H54 (cell line): Measurements from ENCODE around the gene KLHL29.

Experiments
- DNase-seq: peaks from one replicate; pipeline ENCODE4 v3.0.0; 2011; ENCODE audit warnings: low spot score, mixed read lengths; ENCODE audit not compliant: insufficient read length
- FAIRE-seq: peaks from 3 replicates; lab custom pipeline; 2011; peaks lifted over from hg19 to GRCh38; lab: Jason Lieb, UNC
- POLR2A ChIP-seq: IDR thresholded peaks from 2 replicates; pipeline ENCODE4 v1.6.1; 2011; ENCODE audit warnings: low read depth, mild to moderate bottlenecking, low read length

Gene KLHL29

GRCh38 chr2:23606968-23607367 lies 222.0 kb downstream of the KLHL29 start:
- peak; percentile 72 for FAIRE-seq
- TF ChIP-seq POLR2A, result no peak
- peak; percentile 68 for DNase-seq

GRCh38 chr2:23607925-23608324 lies 222.9 kb downstream of the KLHL29 start:
- no peak for FAIRE-seq

GRCh38 chr2:23609254-23609653 lies 224.3 kb downstream of the KLHL29 start:
- FAIRE-seq, result no peak
- DNase-seq, result no peak
- no peak for TF ChIP-seq POLR2A

More at GRCh38 chr2:23607925-23608324, 222.9 kb downstream of the KLHL29 start:
- no peak for TF ChIP-seq POLR2A
- no peak for DNase-seq

- DNase-seq, result no peak
- TF ChIP-seq POLR2A, result no peak
- FAIRE-seq, result no peak
Observed at GRCh38 chr2:23611839-23612238, 226.9 kb downstream of the KLHL29 start.

- FAIRE-seq (no peak), DNase-seq (no peak)
- no peak for TF ChIP-seq POLR2A
Observed at GRCh38 chr2:23614701-23615100, 229.7 kb downstream of the KLHL29 start.

GRCh38 chr2:23615216-23616020 lies 230.4 kb downstream of the KLHL29 start:
- FAIRE-seq (no peak), DNase-seq (no peak)
- TF ChIP-seq POLR2A, result no peak

GRCh38 chr2:23616630-23617029 lies 231.7 kb downstream of the KLHL29 start:
- FAIRE-seq, result no peak
- no peak for DNase-seq

GRCh38 chr2:23617167-23617810 lies 232.3 kb downstream of the KLHL29 start:
- FAIRE-seq (no peak), DNase-seq (no peak)
- TF ChIP-seq POLR2A, result no peak

More at GRCh38 chr2:23616630-23617029, 231.7 kb downstream of the KLHL29 start:
- no peak for TF ChIP-seq POLR2A

- TF ChIP-seq POLR2A, result no peak
- no peak for DNase-seq
- no peak for FAIRE-seq
Observed at GRCh38 chr2:23617811-23618215, 232.8 kb downstream of the KLHL29 start.

- TF ChIP-seq POLR2A, result no peak
- FAIRE-seq, result no peak
- DNase-seq, result no peak
Observed at GRCh38 chr2:23618265-23618664, 233.3 kb downstream of the KLHL29 start.

- DNase-seq (no peak), FAIRE-seq (no peak)
- TF ChIP-seq POLR2A, result no peak
Observed at GRCh38 chr2:23618794-23619530, 234.0 kb downstream of the KLHL29 start.

- FAIRE-seq, result no peak
- no peak for TF ChIP-seq POLR2A
- DNase-seq, result no peak
Observed at GRCh38 chr2:23619941-23620340, 235.0 kb downstream of the KLHL29 start.

- DNase-seq, result no peak
- no peak for TF ChIP-seq POLR2A
- FAIRE-seq, result no peak
Observed at GRCh38 chr2:23620841-23621341, 235.9 kb downstream of the KLHL29 start.

GRCh38 chr2:23621616-23622015 lies 236.6 kb downstream of the KLHL29 start:
- no peak for FAIRE-seq
- no peak for DNase-seq
- TF ChIP-seq POLR2A, result no peak
